LNCaP clone FGC (cell line): ENCODE results near the gene ANKRD6.

Source experiments
- DNase-seq: peaks from one replicate; pipeline ENCODE4 v3.0.0-alpha.2; 2011; ENCODE audit warnings: low read depth
- H3K4me3 ChIP-seq: 2 replicates; pipeline ENCODE4 v1.5.1; 2011; ENCODE audit warnings: mild to moderate bottlenecking, low read depth, low read length, control low read depth
- TF ChIP-seq, protein P1 (sequence below): IDR thresholded peaks from 2 replicates; pipeline ENCODE4 v1.5.1; 2012; ENCODE audit warnings: mild to moderate bottlenecking; ENCODE audit not compliant: control insufficient read depth, insufficient read depth; ENCODE audit errors: extremely low read depth

The ANKRD6 gene

DNA sequence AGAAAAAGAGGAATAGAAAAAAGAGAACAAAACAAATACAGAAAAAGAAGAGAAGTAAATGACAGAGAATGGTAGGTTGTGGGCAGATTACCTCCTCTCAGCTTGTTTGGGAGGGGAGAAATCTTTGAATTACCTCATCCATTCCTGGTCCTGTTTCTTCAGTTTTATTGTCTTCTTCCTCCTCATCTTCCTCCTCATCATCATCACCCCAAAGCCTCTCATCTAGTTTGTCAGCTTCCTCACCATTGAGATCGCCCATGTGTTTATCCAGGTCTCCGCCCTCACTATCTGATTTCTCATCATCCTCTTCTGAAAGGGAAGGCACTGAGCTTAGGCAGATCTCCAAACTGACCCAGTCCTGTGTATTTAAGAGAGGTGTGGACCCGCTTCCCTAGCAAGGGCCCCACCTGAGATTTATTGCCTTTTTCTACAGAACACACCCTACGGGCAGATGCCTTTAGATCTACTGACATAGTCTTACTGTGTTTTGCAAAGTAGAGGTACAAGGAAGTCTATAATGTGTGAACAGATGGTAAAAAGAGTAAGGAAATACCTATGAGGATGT, 229.8 kb downstream of the ANKRD6 start:
- no peak overlapping the region for H3K4me3 ChIP-seq
- DNase-seq, result no peak
- TF ChIP-seq, protein P1, sequence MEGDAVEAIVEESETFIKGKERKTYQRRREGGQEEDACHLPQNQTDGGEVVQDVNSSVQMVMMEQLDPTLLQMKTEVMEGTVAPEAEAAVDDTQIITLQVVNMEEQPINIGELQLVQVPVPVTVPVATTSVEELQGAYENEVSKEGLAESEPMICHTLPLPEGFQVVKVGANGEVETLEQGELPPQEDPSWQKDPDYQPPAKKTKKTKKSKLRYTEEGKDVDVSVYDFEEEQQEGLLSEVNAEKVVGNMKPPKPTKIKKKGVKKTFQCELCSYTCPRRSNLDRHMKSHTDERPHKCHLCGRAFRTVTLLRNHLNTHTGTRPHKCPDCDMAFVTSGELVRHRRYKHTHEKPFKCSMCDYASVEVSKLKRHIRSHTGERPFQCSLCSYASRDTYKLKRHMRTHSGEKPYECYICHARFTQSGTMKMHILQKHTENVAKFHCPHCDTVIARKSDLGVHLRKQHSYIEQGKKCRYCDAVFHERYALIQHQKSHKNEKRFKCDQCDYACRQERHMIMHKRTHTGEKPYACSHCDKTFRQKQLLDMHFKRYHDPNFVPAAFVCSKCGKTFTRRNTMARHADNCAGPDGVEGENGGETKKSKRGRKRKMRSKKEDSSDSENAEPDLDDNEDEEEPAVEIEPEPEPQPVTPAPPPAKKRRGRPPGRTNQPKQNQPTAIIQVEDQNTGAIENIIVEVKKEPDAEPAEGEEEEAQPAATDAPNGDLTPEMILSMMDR, result no peak

DNA sequence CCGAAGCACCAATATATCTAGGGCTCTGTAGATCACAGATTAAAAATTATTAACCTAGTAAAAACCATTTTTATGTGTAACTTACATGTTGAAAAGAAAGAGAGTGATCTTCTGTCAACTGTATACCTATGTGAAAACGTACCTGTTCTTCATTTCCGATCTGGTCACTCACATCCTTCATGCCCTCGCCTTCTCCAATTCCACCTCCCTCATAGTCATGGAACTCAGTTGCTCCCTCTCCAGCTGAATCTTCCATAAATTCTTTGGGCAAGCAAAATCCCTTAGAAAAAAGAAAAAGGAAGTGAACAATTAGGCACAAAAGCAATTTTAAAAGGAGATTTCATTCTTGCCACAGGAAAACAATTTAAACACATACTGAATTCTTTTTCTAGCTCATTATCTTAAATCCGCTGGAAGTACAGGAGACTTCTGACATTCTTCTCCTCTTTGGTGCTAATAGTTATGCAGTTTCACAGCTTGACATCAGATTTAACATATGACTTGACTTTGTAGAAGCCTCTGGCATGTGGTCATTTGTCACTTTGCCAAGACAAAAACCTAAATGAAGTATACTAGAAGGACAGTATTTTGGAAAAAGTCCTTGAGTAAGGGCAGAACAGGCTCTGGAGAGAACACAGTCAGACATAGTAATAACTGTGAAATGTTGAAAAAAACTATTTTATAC, 235.1 kb downstream of the ANKRD6 start:
- no peak for DNase-seq
- TF ChIP-seq, protein P1, result no peak
- no peak overlapping the region for H3K4me3 ChIP-seq

DNA sequence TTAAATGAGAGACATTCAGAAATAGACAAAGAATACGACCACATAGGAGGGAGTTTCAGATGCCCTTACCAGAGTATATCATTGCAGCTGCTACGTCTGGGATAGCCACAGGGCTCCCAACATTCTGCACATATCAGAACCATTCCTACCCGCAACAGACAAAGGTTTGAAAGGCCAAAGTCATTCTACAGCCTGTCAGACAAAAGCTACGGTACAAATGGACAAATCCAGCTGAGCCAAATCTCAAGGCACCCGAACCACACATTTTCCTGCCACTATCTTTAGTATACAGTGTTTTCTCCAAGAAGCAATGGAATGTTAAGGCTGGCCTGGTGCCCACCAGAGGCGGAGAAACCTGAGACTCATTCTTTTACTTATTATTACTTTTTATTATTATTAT, 236.1 kb downstream of the ANKRD6 start:
- H3K4me3 ChIP-seq, result no peak overlapping the region
- TF ChIP-seq, protein P1, result no peak
- no peak for DNase-seq

DNA sequence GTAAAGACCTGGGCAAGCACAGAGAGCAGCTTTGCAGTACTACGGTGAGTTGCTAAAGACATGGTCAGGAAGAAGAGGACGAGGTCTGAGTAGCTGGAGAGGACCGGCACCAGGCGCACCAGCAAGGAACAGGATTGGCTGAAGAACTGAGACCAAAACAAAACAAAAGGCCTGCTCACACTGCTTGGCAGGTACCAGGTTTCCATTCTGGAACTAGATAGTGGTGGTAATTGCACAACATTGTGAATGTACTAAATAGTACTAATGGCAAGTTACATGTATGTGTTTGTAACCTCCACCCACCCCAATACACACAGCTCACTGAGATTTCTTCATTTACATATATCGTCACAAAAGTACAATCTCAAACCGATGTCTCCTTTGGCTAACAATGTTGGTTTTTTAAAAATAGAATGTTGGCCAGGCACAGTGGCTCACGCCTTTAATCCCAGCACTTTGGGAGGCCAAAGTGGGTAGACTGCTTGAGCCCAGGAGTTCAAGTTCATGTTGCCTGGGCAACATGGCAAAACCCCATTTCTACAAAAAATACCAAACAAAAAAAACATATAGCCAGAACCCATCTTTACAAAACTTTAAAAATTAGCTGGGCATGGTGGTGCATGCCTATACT, 238.1 kb downstream of the ANKRD6 start:
- no peak for DNase-seq
- TF ChIP-seq, protein P1, result no peak
- H3K4me3 ChIP-seq, result no peak overlapping the region

DNA sequence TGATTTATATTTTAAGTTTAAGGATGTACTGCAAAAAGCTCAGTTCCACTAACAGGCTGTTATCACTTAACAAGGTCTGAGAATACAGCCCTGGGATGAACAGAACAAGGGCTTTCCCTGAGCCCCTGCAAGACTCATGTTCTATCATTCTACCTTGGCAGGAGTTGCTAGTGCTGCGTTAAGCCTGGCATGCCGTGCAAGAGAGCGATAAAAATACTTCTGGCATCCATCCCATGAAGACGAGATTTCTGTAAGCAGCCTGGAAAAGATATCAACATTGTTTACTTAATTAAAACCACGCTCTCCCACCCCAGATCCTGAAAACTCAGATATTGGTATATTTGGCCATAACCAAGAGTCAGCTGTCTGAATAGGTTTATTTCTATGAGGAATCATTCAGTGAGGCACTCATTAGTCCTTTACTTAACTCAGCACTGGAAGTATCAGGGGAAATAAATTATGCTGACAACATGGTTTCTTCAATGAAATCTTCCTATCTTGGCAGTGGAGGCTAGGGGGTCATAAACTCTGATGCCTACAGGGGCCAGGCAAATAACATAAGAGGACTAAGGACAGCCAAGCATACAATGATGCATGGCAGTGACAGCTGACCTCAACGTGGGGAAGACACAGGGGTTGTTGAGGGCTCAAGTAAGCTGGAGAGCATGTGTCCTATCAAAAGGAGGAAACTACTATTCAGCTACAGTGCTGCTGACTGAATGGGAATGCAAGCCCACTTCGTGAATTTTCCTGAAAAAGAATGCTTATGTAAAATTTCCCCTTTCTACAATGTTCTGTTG, 243.2 kb downstream of the ANKRD6 start:
- TF ChIP-seq, protein P1, result no peak
- H3K4me3 ChIP-seq, result no peak overlapping the region
- no peak for DNase-seq

DNA sequence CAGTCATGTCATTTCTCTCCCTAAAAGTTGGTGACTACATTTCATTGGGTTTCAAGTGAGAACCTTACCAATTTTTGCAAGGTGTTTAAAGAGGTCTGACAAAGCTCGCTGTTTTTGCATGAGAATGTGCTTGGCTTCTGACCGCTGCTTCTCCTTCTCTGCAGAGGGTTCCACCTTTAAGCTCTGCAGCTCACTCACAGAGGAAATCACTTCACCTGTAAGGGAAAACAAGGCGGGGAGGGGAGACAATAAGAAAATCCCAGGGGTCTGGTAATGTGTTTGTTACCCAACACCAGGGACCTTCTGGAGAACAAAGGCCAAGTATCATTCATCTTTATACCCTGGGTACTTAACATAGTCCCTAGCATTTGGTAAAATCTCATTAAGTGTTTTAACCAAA, 245.6 kb downstream of the ANKRD6 start:
- TF ChIP-seq, protein P1, result no peak
- no peak overlapping the region for H3K4me3 ChIP-seq
- no peak for DNase-seq
